Keratinocyte (primary cell): ENCODE results near the gene KLHL21.

Experiments
- EZH2 ChIP-seq: IDR thresholded peaks from one replicate; pipeline ENCODE4 v1.6.1; 2012; ENCODE audit warnings: inconsistent platforms, mild to moderate bottlenecking, low read length, moderate library complexity
- TF ChIP-seq, protein P1 (sequence below), 3 experiments: IDR thresholded peaks in 1 of 3; conservative IDR thresholded peaks in 1 of 3; optimal IDR thresholded peaks in 1 of 3; 2 replicates in 2 of 3; 3 replicates in 1 of 3; pipeline versions ENCODE3 to v1.5.1; 2011; ENCODE audit warnings: low read length in 3 of 3, mild to moderate bottlenecking in 3 of 3, moderate library complexity in 2 of 3, control low read depth in 1 of 3, inconsistent platforms in 1 of 3; ENCODE audit not compliant: insufficient read depth in 2 of 3; ENCODE audit errors: extremely low read depth in 1 of 3

DNA sequence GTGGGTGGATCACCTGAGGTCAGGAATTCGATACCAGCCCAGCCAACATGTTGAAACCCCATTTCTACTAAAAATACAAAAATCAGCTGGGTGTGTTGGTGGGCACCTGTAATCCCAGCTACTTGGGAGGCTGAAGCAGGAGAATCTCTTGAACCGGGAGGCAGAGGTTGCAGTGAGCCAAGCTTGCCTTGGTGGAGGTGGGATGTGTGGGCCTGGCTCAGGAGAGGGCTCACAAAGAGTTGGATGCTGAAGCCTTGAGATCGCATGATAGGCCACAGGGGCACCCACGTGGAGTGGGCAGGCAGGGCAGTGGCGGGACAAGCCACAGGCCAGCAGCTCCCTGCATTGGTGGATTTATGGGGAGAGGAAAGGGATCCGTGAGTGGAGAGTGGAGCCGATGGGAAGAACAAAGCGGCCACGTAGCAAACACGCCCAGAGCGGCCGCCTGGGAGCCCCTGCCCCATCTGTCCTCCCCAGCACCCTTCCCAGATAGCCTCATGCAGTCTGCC lies 26.4 kb upstream of the KLHL21 start:
- TF ChIP-seq, protein P1, sequence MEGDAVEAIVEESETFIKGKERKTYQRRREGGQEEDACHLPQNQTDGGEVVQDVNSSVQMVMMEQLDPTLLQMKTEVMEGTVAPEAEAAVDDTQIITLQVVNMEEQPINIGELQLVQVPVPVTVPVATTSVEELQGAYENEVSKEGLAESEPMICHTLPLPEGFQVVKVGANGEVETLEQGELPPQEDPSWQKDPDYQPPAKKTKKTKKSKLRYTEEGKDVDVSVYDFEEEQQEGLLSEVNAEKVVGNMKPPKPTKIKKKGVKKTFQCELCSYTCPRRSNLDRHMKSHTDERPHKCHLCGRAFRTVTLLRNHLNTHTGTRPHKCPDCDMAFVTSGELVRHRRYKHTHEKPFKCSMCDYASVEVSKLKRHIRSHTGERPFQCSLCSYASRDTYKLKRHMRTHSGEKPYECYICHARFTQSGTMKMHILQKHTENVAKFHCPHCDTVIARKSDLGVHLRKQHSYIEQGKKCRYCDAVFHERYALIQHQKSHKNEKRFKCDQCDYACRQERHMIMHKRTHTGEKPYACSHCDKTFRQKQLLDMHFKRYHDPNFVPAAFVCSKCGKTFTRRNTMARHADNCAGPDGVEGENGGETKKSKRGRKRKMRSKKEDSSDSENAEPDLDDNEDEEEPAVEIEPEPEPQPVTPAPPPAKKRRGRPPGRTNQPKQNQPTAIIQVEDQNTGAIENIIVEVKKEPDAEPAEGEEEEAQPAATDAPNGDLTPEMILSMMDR (optimal IDR thresholded peaks at IDR 0.05 in 1 of 3, IDR thresholded peaks at IDR 0.05 in 1 of 3, conservative IDR thresholded peaks at IDR 0.05 in 1 of 3; ENCODE audit: extremely low read depth in 1 of 3, insufficient read depth in 2 of 3, low read length in 3 of 3), result no peak
- no peak for TF ChIP-seq EZH2
